Adrenal gland (tissue), 12 donors: ENCODE measurements around the gene MARS1. TPM values are rescaled to one million over a fixed set of nuclear protein-coding genes. Genes with fewer than 3 reads are reported as not detected.
"Not testable (repeated sequence)": the region's sequence is repeated elsewhere in the genome, so short reads cannot be mapped to it uniquely, and the experiment has no call there.

ENCODE experiments used
- DNase-seq, 7 donors: peaks; one replicate each; pipeline ENCODE4 v3.0.0-alpha.2; 2019 to 2020
- H3K27ac ChIP-seq, 5 donors: fragments of 200-600 bp; sonication (generic) in 4 of 5; 1 replicate in 3 of 5; 2 replicates in 2 of 5; pipeline versions ENCODE4 v1.5.1 to v1.8.0; 2016 to 2020; ENCODE audit warnings: mild to moderate bottlenecking in 1 of 5
- H3K27me3 ChIP-seq: fragments of 200-600 bp; 2 replicates; pipeline ENCODE4 v1.8.0; 2021
- H3K36me3 ChIP-seq, 2 donors: fragments of 200-600 bp; replicated peaks in 1 of 2; 1 replicate in 1 of 2; 2 replicates in 1 of 2; pipeline versions ENCODE4 v1.5.1 to v1.8.0; 2018 to 2022
- H3K4me1 ChIP-seq, 2 donors: fragments of 200-600 bp; replicated peaks in 1 of 2; 1 replicate in 1 of 2; 2 replicates in 1 of 2; pipeline versions ENCODE4 v1.5.1 to v1.8.0; 2018 to 2021
- H3K4me3 ChIP-seq, 4 donors: fragments of 200-600 bp; sonication (generic) in 3 of 4; one replicate each; pipeline ENCODE4 v1.5.1; 2016 to 2018
- H3K9me3 ChIP-seq, 3 donors: fragments of 200-600 bp; sonication (generic) in 1 of 3; replicated peaks in 1 of 3; 1 replicate in 2 of 3; 2 replicates in 1 of 3; pipeline versions ENCODE4 v1.5.1 to v1.8.0; 2016 to 2021
- POLR2A ChIP-seq, 2 donors: fragments of 450-650 bp; IDR thresholded peaks; one replicate each; pipeline ENCODE4 v1.6.1; 2017; ENCODE audit warnings: antibody characterized with exemption in 2 of 2, mild to moderate bottlenecking in 2 of 2, moderate library complexity in 1 of 2
- WGBS, 4 donors: extraction: QIAGEN DNeasy Blood & Tissue Kit in 2 of 4; methylation state at CpG; one replicate each; pipeline versions ENCODE4 v1.1.5 to v1.1.7; 2013 to 2017; 5-methylcytosine and 5-hydroxymethylcytosine counted together
- intact Hi-C, 2 donors: fragments of 100-400 bp; cut with DNase I; formaldehyde crosslinking; loops; one replicate each; pipeline versions ENCODE4 v1.14.1 to v1.15.0; 2022 to 2023
- polyA plus RNA-seq, 3 donors: library from polyadenylated mRNA; stranded (reverse); fragments of 200-250 nt in 2 of 3; fragments of 350-450 nt in 1 of 3; fragmentation: Illumina TruSeq in 1 of 3; extraction: RNeasy Lipid Tissue Mini Kit (QIAGEN cat#74804) in 1 of 3; gene quantifications; one replicate each; pipeline ENCODE4 v1.2.3, GENCODE V29; 2013 to 2014
- total RNA-seq, 9 donors: library from RNA; depleted of rRNA in 4 of 9; stranded (reverse); fragments of >200 nt in 4 of 9; fragments of 120-200 nt in 1 of 9; fragmentation: NEBNext Ultra II Directional in 1 of 9; extraction: Animal tissue kit (Norgen Biotek cat#: 25700) in 1 of 9; gene quantifications; one replicate each; pipeline versions ENCODE4 v1.1.0 to v1.2.4, GENCODE V29; 2013 to 2023
- TF ChIP-seq, protein P1 (sequence below), 6 experiments: fragments of 450-650 bp in 4 of 6; fragments of 200-600 bp in 2 of 6; sonication (generic) in 1 of 6; IDR thresholded peaks; 1 replicate in 5 of 6; 2 replicates in 1 of 6; pipeline versions ENCODE4 v1.5.1 to v1.8.0; 2016 to 2021; ENCODE audit warnings: antibody characterized with exemption in 6 of 6, mild to moderate bottlenecking in 2 of 6, moderate library complexity in 1 of 6
- donor health status: healthy with polysubstance abuse.
- donor health status: Bipolar disorder and iron deficiency.
- donor health status: DM: yes; HTN: yes; CAD: no.
- donor health status: DM: no; HTN: no; CAD: no.
- donor health status: DM: no; HTN: no; CAD: no.
- donor health status: DM: yes; HTN: yes; CAD: no.

Gene MARS1
- total and polyA plus RNA-seq, 12 donors, result 38.3 to 210 (median 135) TPM

DNA sequence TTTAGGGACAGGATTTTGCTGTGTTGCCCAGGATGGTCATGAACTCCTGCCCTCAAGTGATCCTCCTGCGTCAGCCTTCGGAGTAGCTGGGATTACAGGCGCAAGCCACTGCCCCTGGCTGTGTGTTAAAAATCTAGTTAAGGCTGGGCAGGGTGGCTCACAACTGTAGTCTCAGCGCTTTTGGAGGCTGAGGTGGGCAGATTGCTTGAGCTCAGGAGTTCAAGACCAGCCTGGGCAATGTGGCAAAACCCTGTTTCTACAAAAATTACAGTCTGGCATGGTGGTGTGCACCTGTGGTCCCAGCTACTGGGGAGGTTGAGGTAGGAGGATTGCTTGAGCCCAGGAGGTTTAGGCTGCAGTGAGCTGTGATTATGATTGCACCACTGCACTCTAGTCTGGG lies 23.3 kb downstream of the MARS1 start:
- DNase-seq, result no peak
- intact Hi-C loops, result no loop called here
- Histone ChIP-seq H3K9me3 (no peaks in the 10 kb centered on the region), H3K4me3 (no peak overlapping the region), H3K27me3 (no peaks in the 10 kb centered on the region), H3K4me1 (no peaks in the 10 kb centered on the region), H3K36me3 (peaks cover 0 to 70% of the 10 kb centered on the region in 2 donors), H3K27ac (no peak overlapping the region)
- WGBS, 4 donors, result 92 to 99% (median 96%) methylated on average over 3 to 4 of the region's 4 CpGs
- TF ChIP-seq POLR2A (IDR thresholded peaks at IDR 0.05), result no peak
- TF ChIP-seq, protein P1, sequence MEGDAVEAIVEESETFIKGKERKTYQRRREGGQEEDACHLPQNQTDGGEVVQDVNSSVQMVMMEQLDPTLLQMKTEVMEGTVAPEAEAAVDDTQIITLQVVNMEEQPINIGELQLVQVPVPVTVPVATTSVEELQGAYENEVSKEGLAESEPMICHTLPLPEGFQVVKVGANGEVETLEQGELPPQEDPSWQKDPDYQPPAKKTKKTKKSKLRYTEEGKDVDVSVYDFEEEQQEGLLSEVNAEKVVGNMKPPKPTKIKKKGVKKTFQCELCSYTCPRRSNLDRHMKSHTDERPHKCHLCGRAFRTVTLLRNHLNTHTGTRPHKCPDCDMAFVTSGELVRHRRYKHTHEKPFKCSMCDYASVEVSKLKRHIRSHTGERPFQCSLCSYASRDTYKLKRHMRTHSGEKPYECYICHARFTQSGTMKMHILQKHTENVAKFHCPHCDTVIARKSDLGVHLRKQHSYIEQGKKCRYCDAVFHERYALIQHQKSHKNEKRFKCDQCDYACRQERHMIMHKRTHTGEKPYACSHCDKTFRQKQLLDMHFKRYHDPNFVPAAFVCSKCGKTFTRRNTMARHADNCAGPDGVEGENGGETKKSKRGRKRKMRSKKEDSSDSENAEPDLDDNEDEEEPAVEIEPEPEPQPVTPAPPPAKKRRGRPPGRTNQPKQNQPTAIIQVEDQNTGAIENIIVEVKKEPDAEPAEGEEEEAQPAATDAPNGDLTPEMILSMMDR (IDR thresholded peaks at IDR 0.05), result no peak

DNA sequence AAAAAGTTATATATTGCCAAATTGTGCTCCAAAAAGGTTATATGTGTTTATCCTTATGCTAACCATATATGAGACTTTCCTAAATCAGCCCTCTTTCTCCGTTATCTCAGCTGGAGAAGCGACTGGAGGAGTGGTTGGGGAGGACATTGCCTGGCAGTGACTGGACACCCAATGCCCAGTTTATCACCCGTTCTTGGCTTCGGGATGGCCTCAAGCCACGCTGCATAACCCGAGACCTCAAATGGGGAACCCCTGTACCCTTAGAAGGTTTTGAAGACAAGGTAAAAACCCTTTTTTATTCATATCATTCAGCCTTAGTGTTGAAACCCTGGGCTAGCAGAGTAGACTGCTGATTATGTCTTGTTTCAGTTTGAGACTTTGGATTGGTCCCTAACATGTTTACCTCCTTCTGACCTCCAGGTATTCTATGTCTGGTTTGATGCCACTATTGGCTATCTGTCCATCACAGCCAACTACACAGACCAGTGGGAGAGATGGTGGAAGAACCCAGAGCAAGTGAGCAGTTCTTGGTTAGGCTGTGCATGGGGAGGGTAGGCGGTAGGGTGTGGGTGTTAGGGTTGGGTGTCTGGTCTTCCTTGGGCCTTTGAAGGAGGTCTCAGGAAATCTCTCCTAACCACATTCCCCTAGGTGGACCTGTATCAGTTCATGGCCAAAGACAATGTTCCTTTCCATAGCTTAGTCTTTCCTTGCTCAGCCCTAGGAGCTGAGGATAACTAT lies 23.9 kb downstream of the MARS1 start:
- Histone ChIP-seq H3K9me3 (no peaks in the 10 kb centered on the region), H3K4me1 (peaks cover 0 to under 1% of the 10 kb centered on the region in 2 donors), H3K27ac (no peak overlapping the region), H3K36me3 (peaks cover 0 to 72% of the 10 kb centered on the region in 2 donors), H3K4me3 (no peak overlapping the region), H3K27me3 (no peaks in the 10 kb centered on the region)
- intact Hi-C loops, result no loop called here
- no peak for TF ChIP-seq POLR2A (IDR thresholded peaks at IDR 0.05)
- TF ChIP-seq, protein P1 (IDR thresholded peaks at IDR 0.05), result no peak
- DNase-seq, result no peak
- 96 to 99% (median 97%) methylated on average over 7 of the region's 7 CpGs for WGBS, 4 donors

DNA sequence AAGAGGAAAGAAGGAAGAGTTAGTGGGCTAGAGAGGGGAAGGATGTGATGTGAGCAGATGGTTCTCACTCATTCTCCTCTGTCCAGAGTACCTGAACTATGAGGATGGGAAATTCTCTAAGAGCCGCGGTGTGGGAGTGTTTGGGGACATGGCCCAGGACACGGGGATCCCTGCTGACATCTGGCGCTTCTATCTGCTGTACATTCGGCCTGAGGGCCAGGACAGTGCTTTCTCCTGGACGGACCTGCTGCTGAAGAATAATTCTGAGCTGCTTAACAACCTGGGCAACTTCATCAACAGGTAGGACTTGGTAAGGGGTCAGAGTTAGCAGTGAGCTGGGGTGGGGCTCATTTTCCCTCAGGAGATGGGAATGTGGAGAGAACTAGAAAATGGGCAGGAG lies 24.8 kb downstream of the MARS1 start:
- Histone ChIP-seq H3K36me3 (peaks cover 0 to 81% of the 10 kb centered on the region in 2 donors), H3K9me3 (no peaks in the 10 kb centered on the region), H3K4me3 (no peak overlapping the region), H3K4me1 (peaks cover 3 to 9% of the 10 kb centered on the region in 2 donors), H3K27ac (no peak overlapping the region), H3K27me3 (no peaks in the 10 kb centered on the region)
- intact Hi-C loops, result no loop called here
- WGBS, 4 donors, result 89 to 95% (median 92%) methylated on average over 6 of the region's 6 CpGs
- no peak for DNase-seq
- TF ChIP-seq, protein P1 (IDR thresholded peaks at IDR 0.05), result no peak
- TF ChIP-seq POLR2A (IDR thresholded peaks at IDR 0.05), result no peak

DNA sequence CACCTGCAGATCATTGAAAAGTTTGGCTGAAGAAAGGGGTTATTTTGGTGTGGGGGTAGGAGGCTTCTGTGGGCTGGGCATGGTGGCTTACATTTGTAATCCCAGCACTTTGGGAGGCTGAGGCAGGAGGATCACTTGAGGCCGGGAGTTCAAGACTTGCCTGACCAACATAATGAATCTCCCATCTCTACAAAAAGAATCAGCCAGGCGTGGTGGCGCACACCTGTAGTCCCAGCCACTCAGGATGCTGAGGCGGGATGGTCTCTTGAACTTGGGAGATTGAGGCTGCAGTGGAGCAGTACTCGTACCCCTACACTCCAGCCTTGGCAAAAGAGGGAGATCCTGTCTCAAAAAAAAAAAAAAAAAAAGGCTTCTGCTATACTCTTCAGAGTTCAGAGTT lies 25.4 kb downstream of the MARS1 start:
- TF ChIP-seq, protein P1 (IDR thresholded peaks at IDR 0.05), result no peak
- TF ChIP-seq POLR2A (IDR thresholded peaks at IDR 0.05), result no peak
- H3K4me1 ChIP-seq, result peaks cover 9 to 15% of the 10 kb centered on the region in 2 donors
- intact Hi-C loops, result no loop called here
- WGBS, 4 donors, result 93 to 98% (median 95%) methylated on average over 5 of the region's 5 CpGs
- peaks cover 0 to 84% of the 10 kb centered on the region in 2 donors for H3K36me3 ChIP-seq
- no peaks in the 10 kb centered on the region for H3K9me3 ChIP-seq
- no peak overlapping the region for H3K4me3 ChIP-seq
- no peak for DNase-seq
- no peaks in the 10 kb centered on the region for H3K27me3 ChIP-seq
- H3K27ac ChIP-seq, result no peak overlapping the region

DNA sequence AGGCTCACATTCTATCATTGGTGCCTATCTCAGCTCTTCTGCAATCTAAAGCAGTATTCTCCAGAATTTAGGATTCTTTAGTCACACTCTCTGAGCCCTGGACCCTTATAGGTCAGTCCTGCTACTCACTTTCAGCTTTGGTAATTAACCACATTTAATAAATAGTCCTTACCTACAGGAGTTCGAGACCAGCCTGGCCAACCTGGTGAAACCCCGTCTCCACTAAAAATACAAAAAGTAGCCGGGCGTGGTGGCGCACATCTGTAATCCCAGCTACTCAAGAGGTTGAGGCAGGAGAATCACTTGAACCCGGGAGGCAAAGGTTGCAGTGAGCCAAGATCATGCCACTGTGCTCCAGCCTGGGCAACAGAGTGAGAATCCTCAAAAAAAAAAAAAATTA lies 25.8 kb downstream of the MARS1 start:
- intact Hi-C loops, H3K4me3 ChIP-seq, H3K27me3 ChIP-seq, H3K27ac ChIP-seq, DNase-seq, H3K9me3 ChIP-seq: not testable (repeated sequence)
- 95 to 98% (median 97%) methylated on average over 6 of the region's 6 CpGs for WGBS, 4 donors
- Histone ChIP-seq H3K36me3 (peaks cover 0 to 84% of the 10 kb centered on the region in 2 donors), H3K4me1 (peaks cover 13 to 19% of the 10 kb centered on the region in 2 donors)

DNA sequence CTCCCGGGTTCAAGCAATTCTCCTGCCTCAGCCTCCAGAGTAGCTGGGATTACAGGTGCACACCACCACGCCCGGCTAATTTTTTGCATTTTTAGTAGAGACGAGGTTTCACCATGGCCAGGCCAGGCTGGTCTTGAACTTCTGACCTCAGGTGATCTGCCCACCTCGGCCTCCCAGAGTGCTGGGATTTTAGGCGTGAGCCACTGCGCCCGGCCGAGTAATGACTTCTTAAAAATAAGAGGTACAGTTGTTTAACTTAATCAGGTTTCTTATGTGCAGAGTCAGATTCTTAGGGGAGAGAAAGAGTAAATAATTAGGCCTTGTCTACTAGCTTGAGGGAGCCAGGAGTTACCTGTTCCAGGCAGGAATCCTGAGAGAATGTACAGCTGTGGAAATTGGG lies 26.4 kb downstream of the MARS1 start:
- H3K27me3 ChIP-seq, DNase-seq, H3K9me3 ChIP-seq, H3K4me3 ChIP-seq, H3K27ac ChIP-seq, intact Hi-C loops: not testable (repeated sequence)
- WGBS, 4 donors, result 88 to 95% (median 93%) methylated on average over 9 of the region's 9 CpGs
- H3K36me3 ChIP-seq, result peaks cover 0 to 79% of the 10 kb centered on the region in 2 donors
- H3K4me1 ChIP-seq, result peaks cover 16 to 25% of the 10 kb centered on the region in 2 donors
